Right lobe of liver (tissue), 6 donors: ENCODE data around the gene ARHGEF40. TPM values are rescaled to one million over a fixed set of nuclear protein-coding genes. Genes with fewer than 3 reads are reported as not detected.

ENCODE experiments used
- ATAC-seq, 4 donors: fragments of 200-7000 bp; cut with Tn5 transposase; one replicate each; pipeline ENCODE4 v1.9.1; 2020; ENCODE audit warnings: mild to moderate bottlenecking in 4 of 4, moderate library complexity in 4 of 4
- DNase-seq, 3 donors: peaks; one replicate each; pipeline ENCODE4 v3.0.0-alpha.2; 2020
- H3K27ac ChIP-seq, 3 donors: fragments of 200-600 bp; one replicate each; pipeline ENCODE4 v1.8.0; 2022
- H3K27me3 ChIP-seq, 2 donors: fragments of 200-600 bp; one replicate each; pipeline ENCODE4 v1.8.0; 2022
- H3K36me3 ChIP-seq, 4 donors: fragments of 200-600 bp; sonication (generic) in 1 of 4; one replicate each; pipeline versions ENCODE4 v1.5.1 to v1.8.0; 2017 to 2022; ENCODE audit warnings: control low read depth in 1 of 4
- H3K4me1 ChIP-seq, 4 donors: fragments of 200-600 bp; sonication (generic) in 1 of 4; one replicate each; pipeline versions ENCODE4 v1.5.1 to v1.8.0; 2017 to 2022; ENCODE audit warnings: control low read depth in 1 of 4
- H3K4me3 ChIP-seq, 3 donors: fragments of 200-600 bp; one replicate each; pipeline ENCODE4 v1.8.0; 2022
- H3K9me3 ChIP-seq, 4 donors: fragments of 200-600 bp; sonication (generic) in 1 of 4; one replicate each; pipeline versions ENCODE4 v1.5.1 to v1.8.0; 2017 to 2022; ENCODE audit warnings: control low read depth in 1 of 4
- POLR2A ChIP-seq: fragments of 450-650 bp; IDR thresholded peaks from one replicate; pipeline ENCODE4 v1.6.1; 2017; ENCODE audit warnings: antibody characterized with exemption, mild to moderate bottlenecking
- WGBS: methylation state at CpG from one replicate; pipeline ENCODE4 v1.1.6; 2018; ENCODE audit warnings: low coverage, low lambda C conversion rate; ENCODE audit not compliant: insufficient coverage; ENCODE audit errors: missing lambda C conversion rate; 5-methylcytosine and 5-hydroxymethylcytosine counted together
- intact Hi-C, 2 donors: fragments of 100-400 bp; cut with DNase I; formaldehyde crosslinking; loops; one replicate each; pipeline versions ENCODE4 v1.11.2 to v1.14.1; 2022
- total RNA-seq, 6 experiments: library from RNA; depleted of rRNA in 2 of 6; stranded (reverse); fragments of >200 nt in 2 of 6; fragmentation: NEBNext Ultra II Directional in 3 of 6; extraction: Animal tissue kit (Norgen Biotek cat#: 25700) in 3 of 6; gene quantifications; one replicate each; pipeline versions ENCODE4 v1.1.0 to v1.2.4, GENCODE V29; 2016 to 2023
- TF ChIP-seq, protein P1 (sequence below), 4 donors: fragments of 200-600 bp in 3 of 4; fragments of 450-650 bp in 1 of 4; IDR thresholded peaks; one replicate each; pipeline versions ENCODE4 v1.5.1 to v1.8.0; 2016 to 2022; ENCODE audit warnings: antibody characterized with exemption in 4 of 4, mild to moderate bottlenecking in 2 of 4
- donor health status: DM: no; HTN: yes; CAD: no.
- donor health status: DM: no; HTN: no; CAD: no.
- donor health status: DM: no; HTN: no; CAD: no.
- donor health status: DM: no; HTN: yes; CAD: no.
- donor health status: DM: no; HTN: yes; CAD: no.

The ARHGEF40 gene
- total RNA-seq, 6 experiments from 2014 or later = 17.1 to 35.8 (median 25.1) TPM

DNA sequence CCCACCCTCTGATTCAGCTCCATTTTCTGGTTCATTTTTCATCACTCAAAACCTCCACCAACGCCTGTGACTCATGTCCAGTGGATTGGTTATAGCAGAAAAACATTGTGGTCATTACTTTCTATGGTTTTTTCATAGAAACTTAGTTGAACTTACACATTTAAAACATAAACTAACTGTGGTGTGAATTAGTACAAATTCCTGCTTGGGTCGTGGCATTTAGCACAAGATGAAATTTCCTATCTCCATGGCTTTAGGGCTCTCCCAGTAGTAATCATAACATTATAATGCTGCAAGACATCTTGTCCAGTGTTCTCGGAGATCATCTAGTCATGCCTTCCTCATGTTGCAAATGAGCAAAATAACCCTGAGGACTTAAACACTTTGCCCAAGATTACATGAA lies 20.8 kb upstream of the ARHGEF40 start:
- DNase-seq = no peak
- TF ChIP-seq POLR2A = no peak
- TF ChIP-seq, protein P1, sequence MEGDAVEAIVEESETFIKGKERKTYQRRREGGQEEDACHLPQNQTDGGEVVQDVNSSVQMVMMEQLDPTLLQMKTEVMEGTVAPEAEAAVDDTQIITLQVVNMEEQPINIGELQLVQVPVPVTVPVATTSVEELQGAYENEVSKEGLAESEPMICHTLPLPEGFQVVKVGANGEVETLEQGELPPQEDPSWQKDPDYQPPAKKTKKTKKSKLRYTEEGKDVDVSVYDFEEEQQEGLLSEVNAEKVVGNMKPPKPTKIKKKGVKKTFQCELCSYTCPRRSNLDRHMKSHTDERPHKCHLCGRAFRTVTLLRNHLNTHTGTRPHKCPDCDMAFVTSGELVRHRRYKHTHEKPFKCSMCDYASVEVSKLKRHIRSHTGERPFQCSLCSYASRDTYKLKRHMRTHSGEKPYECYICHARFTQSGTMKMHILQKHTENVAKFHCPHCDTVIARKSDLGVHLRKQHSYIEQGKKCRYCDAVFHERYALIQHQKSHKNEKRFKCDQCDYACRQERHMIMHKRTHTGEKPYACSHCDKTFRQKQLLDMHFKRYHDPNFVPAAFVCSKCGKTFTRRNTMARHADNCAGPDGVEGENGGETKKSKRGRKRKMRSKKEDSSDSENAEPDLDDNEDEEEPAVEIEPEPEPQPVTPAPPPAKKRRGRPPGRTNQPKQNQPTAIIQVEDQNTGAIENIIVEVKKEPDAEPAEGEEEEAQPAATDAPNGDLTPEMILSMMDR (IDR thresholded peaks at IDR 0.05) = no peak
- Histone ChIP-seq H3K27me3 (no peaks in the 10 kb centered on the region), H3K9me3 (no peaks in the 10 kb centered on the region), H3K4me1 (peaks cover 0 to 76% (median 29%) of the 10 kb centered on the region in 4 donors), H3K4me3 (no peak overlapping the region), H3K36me3 (no peaks in the 10 kb centered on the region), H3K27ac (no peak overlapping the region)
- no peak for ATAC-seq
- intact Hi-C loops = no loop called here
- WGBS = 67% methylated on average over 3 of the region's 3 CpGs

DNA sequence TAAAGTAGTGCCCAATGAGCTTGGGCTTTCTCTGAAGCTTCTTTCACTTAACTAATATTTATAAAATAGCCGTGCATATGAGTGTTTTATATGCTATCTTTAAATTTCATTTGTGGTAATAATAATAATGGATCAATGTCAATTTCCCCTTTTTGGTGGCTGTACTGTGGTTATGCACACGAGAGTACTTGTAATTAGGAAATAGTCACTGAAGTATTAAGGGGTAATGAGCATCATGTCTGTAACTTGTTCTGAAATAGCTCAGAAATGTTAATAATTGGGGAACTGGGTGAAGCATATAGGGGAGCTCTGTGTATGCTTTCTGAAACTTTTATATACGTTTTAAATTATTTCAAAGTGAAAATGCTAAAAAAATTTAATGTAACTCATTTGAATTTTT lies 19.5 kb upstream of the ARHGEF40 start:
- no peaks in the 10 kb centered on the region for H3K9me3 ChIP-seq
- no peak overlapping the region for H3K27ac ChIP-seq
- DNase-seq (no peak), ATAC-seq (no peak)
- no peak overlapping the region for H3K4me3 ChIP-seq
- peaks cover 0 to 73% (median 26%) of the 10 kb centered on the region in 4 donors for H3K4me1 ChIP-seq
- no peaks in the 10 kb centered on the region for H3K36me3 ChIP-seq
- TF ChIP-seq, protein P1 (IDR thresholded peaks at IDR 0.05) = no peak
- TF ChIP-seq POLR2A = no peak
- intact Hi-C loops = no loop called here
- H3K27me3 ChIP-seq = no peaks in the 10 kb centered on the region
- 58% methylated on average over 3 of the region's 3 CpGs for WGBS

DNA sequence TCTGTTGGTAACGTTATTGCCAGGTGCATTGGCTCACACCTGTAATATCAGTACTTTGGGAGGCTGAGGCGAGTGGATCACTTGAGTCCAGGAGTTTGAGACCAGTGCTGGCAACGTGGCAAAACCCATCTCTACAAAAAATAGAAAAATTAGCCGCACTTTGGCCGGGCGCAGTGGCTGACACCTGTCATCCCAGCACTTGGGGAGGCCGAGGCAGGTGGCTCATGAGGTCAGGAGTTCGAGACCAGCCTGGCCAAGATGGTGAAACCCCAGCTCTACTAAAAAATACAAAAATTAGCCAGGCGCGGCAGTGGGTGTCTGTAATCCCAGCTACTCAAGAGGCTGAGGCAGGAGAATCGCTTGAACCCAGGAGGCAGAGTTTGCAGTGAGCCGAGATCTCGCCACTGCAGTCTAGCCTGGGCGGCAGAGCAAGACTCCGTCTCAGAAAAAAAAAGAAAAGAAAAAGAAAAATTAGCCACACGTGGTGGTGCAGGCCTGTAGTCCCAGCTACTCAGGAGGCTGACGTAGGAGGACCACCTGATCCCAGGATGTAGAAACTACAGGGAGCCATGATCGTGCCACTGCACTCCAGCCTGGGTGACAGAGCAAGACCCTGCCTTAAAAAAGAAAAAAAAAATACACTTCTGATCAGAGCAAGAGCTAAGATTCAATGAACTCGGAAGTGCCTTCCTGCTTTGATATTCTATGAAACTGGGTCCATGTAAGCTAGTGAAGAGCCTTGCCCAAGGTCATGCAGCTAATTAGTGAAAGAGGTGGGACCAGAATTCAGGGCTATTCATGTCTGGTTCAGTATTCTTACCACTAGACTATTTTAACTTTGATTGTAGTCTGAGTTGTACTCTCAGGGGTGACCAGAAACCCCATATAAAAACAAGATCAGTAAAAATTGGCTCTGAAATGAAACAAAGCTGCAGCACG lies 16.7 kb upstream of the ARHGEF40 start:
- Histone ChIP-seq H3K4me1 (peaks cover 0 to 56% (median 23%) of the 10 kb centered on the region in 4 donors), H3K9me3 (no peaks in the 10 kb centered on the region)
- peak in 3 of 4 donors; percentile 1 to 9 (median 2) for ATAC-seq

DNA sequence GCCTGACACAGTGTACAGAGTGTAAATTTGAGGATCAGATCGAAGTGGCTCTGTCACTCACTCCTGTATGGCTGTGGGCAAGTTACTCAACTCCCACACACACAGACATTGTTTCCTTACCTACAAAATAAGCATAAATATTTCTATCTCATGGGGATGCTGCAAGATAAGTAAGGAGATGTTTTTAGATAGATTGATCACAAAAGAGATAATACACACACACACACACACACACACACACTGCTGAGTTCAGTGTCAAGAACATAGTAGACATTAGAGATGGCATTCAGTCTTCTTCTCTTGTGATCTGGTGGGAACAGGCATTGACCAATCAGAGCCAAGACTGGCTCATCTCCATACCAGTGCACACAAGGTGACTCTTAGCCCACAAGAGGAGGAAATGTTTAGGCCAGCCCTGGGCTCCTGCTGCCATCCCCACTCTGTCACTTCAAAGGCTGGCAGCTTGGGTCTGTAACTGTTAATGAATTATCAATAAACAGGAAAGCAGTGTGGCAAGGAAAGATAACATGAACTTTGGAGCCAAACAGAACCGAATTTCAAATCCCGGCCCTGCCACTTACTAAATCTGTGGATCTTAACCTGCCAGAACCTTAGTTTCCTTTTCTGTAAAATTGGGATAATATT lies 15.9 kb upstream of the ARHGEF40 start:
- no peaks in the 10 kb centered on the region for H3K27me3 ChIP-seq
- 3% methylated on average over 3 of the region's 3 CpGs for WGBS
- intact Hi-C loops = no loop called here
- DNase-seq (peak; percentile 65 to 86 (median 83)), ATAC-seq (peak; percentile 79 to 86 (median 80))
- H3K4me1 ChIP-seq = peaks cover 0 to 49% (median 20%) of the 10 kb centered on the region in 4 donors
- H3K9me3 ChIP-seq = no peaks in the 10 kb centered on the region
- no peak overlapping the region for H3K4me3 ChIP-seq
- no peaks in the 10 kb centered on the region for H3K36me3 ChIP-seq
- TF ChIP-seq POLR2A = no peak
- TF ChIP-seq, protein P1 (IDR thresholded peaks at IDR 0.05) = no peak
- H3K27ac ChIP-seq = peak overlapping the region; percentile 13 to 74 (median 54)

More for the DNA sequence above, 16.7 kb upstream of the ARHGEF40 start:
- Histone ChIP-seq H3K36me3 (no peaks in the 10 kb centered on the region), H3K4me3 (no peak overlapping the region), H3K27me3 (no peaks in the 10 kb centered on the region), H3K27ac (peak overlapping the region; percentile 13 to 74 (median 54))
- intact Hi-C loops = no loop called here
- TF ChIP-seq POLR2A = no peak
- TF ChIP-seq, protein P1 (IDR thresholded peaks at IDR 0.05) = no peak
- no peak for DNase-seq
- 65% methylated on average over 13 of the region's 20 CpGs for WGBS
